Measurements from ENCODE around the gene TM4SF4. TPM values are rescaled to one million over a fixed set of nuclear protein-coding genes. Genes with fewer than 3 reads are reported as not detected.

TM4SF4 gene
- total RNA-seq, result not detected

DNA sequence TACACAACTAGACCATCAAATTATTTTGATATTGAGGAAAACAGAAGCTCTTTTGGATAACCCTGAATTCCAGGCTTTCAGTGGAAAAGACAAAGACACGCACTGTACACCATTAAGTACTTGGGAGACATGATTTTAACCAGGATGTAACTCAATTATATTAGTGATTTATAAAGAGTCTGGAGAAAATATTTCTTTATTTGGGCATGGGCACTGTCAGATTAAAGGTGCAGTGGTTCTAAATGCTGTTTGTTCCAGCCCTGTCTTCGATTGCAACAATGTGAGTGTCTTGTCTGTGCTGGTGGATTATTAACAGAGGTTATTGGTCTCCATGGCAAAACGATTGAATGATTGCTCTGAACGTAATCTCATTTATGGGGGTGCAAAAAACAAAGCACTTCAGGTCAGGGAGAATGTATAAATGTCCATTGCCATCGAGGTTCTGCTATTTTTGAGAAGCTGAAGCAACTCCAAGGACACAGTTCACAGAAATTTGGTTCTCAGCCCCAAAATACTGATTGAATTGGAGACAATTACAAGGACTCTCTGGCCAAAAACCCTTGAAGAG, at the start of gene TM4SF4:
TM4SF4 (plus strand) TSS at position 448 of the 568 bp plus-strand sequence. CDS start 181 bp downstream, outside the sequence.
- Mint-ChIP-seq H3K27me3 (no peaks in the 10 kb centered on the region), H3K9me3 (ENCODE audit: low read depth) (no peaks in the 10 kb centered on the region), H3K36me3 (ENCODE audit: low read depth) (no peaks in the 10 kb centered on the region), H3K27ac (no peak within 1 kb of the TSS), H3K4me1 (no peaks in the 10 kb centered on the region), H3K4me3 (no peak within 1 kb of the TSS)
- ATAC-seq, result no peak
- CTCF ChIA-PET, result interaction anchor here (0.5 to 1.2 kb wide), 3 partner anchors 31 to 352 kb away, joined by 3 read pairs; no protein-coding TSS in a partner anchor
- intact Hi-C loops (cut with DNase I, micrococcal nuclease), result no loop called here
- DNase-seq, result no peak
- POLR2A ChIA-PET, result no interaction called here

DNA sequence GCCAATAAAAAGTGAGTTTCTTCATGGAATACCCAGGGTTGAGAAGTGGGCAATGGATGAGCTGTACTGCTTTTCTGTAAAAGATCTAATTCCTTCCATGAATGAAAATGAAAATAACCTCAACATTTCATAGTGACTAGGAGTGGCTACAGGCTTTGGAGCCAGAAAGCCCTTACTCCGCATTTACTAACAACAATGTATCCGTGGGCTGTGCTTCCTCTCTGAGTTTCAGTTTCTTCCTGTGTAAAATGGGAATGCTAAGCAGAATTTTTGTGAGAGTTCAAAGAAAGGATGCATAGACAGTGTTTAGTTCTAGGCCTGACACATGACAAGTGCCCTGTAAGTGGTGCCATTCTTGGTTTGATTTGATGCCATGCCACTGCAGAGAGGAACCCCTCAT, 49.6 kb upstream of the TM4SF4 start:
- ChIA-PET POLR2A (no interaction called here), CTCF (interaction anchor here (1.1 kb wide), 1 partner anchor 8 kb away, joined by 4 read pairs; no protein-coding TSS in a partner anchor)
- Mint-ChIP-seq H3K9me3 (ENCODE audit: low read depth) (no peaks in the 10 kb centered on the region), H3K4me1 (no peaks in the 10 kb centered on the region), H3K27me3 (peaks cover 6% of the 10 kb centered on the region), H3K27ac (no peak overlapping the region), H3K4me3 (no peak overlapping the region), H3K36me3 (ENCODE audit: low read depth) (no peaks in the 10 kb centered on the region)
- intact Hi-C loops (cut with DNase I, micrococcal nuclease), result no loop called here
- ATAC-seq (no peak), DNase-seq (no peak)

GRCh38 chr3:149426325-149426724, 48.2 kb upstream of the TM4SF4 start:
- intact Hi-C loops (cut with DNase I, micrococcal nuclease), result no loop called here
- POLR2A ChIA-PET, result no interaction called here
- Mint-ChIP-seq H3K27me3 (peaks cover 6% of the 10 kb centered on the region), H3K27ac (no peak overlapping the region), H3K4me3 (no peak overlapping the region), H3K9me3 (ENCODE audit: low read depth) (no peaks in the 10 kb centered on the region), H3K4me1 (no peaks in the 10 kb centered on the region), H3K36me3 (ENCODE audit: low read depth) (no peaks in the 10 kb centered on the region)
- CTCF ChIA-PET, result no interaction called here
- DNase-seq (no peak), ATAC-seq (no peak)

GRCh38 chr3:149428087-149428486, 46.4 kb upstream of the TM4SF4 start:
- no peaks in the 10 kb centered on the region for H3K4me1 Mint-ChIP-seq
- POLR2A ChIA-PET, result no interaction called here
- CTCF ChIA-PET, result no interaction called here
- H3K36me3 Mint-ChIP-seq (ENCODE audit: low read depth), result no peaks in the 10 kb centered on the region
- H3K27ac Mint-ChIP-seq, result no peak overlapping the region
- ATAC-seq, result no peak
- intact Hi-C loops (cut with DNase I, micrococcal nuclease), result no loop called here
- H3K4me3 Mint-ChIP-seq, result no peak overlapping the region
- H3K27me3 Mint-ChIP-seq, result peaks cover 2% of the 10 kb centered on the region
- H3K9me3 Mint-ChIP-seq (ENCODE audit: low read depth), result no peaks in the 10 kb centered on the region
- no peak for DNase-seq

DNA sequence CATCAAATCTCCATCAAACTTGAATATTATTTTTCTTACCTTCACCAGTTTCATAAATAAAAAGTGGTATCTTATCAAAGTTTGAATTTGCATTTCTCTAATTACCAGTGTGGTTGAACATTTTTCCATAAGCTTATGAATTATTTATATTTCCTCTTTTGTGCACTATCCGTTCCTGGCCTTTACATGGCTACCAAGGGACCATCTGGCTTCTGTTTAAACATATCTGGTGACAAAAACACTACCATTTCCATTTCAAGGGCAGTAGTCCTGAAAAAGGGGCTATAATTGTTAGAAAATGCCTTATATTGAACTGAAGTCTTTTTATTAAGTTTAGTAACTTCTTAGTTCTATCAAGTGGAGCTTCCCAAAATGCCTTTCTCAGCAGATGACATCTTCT, 44.3 kb upstream of the TM4SF4 start:
- peaks cover 5% of the 10 kb centered on the region for H3K27me3 Mint-ChIP-seq
- ChIA-PET CTCF (no interaction called here), POLR2A (no interaction called here)
- H3K27ac Mint-ChIP-seq, result no peak overlapping the region
- H3K4me1 Mint-ChIP-seq, result no peaks in the 10 kb centered on the region
- no peak for DNase-seq
- H3K36me3 Mint-ChIP-seq (ENCODE audit: low read depth), result no peaks in the 10 kb centered on the region
- intact Hi-C loops (cut with DNase I, micrococcal nuclease), result no loop called here
- H3K4me3 Mint-ChIP-seq, result no peak overlapping the region
- no peaks in the 10 kb centered on the region for H3K9me3 Mint-ChIP-seq (ENCODE audit: low read depth)
- no peak for ATAC-seq

DNA sequence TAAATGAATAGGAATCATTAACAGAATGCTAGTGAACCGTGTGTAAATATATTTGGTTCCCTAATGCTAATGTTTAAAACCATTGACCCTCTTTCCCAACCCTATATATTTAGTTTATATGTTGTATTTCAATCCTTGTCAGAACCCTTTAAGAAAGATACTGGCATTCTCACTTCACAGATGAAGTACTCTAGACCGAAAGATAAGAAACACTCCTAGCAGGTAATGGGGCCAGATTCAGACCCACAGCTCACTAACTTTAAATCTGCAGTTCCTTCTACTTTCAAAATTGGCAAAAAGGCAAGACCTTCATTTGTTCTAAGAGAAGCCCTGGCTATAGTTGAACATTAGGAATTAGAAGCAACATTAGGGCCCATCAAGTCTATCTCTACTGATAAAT, 42.3 kb upstream of the TM4SF4 start:
- intact Hi-C loops (cut with DNase I, micrococcal nuclease), result no loop called here
- Mint-ChIP-seq H3K27ac (no peak overlapping the region), H3K36me3 (ENCODE audit: low read depth) (no peaks in the 10 kb centered on the region), H3K9me3 (ENCODE audit: low read depth) (no peaks in the 10 kb centered on the region), H3K4me1 (no peaks in the 10 kb centered on the region), H3K4me3 (no peak overlapping the region), H3K27me3 (peaks cover 5% of the 10 kb centered on the region)
- ChIA-PET CTCF (no interaction called here), POLR2A (no interaction called here)
- DNase-seq (no peak), ATAC-seq (no peak)

DNA sequence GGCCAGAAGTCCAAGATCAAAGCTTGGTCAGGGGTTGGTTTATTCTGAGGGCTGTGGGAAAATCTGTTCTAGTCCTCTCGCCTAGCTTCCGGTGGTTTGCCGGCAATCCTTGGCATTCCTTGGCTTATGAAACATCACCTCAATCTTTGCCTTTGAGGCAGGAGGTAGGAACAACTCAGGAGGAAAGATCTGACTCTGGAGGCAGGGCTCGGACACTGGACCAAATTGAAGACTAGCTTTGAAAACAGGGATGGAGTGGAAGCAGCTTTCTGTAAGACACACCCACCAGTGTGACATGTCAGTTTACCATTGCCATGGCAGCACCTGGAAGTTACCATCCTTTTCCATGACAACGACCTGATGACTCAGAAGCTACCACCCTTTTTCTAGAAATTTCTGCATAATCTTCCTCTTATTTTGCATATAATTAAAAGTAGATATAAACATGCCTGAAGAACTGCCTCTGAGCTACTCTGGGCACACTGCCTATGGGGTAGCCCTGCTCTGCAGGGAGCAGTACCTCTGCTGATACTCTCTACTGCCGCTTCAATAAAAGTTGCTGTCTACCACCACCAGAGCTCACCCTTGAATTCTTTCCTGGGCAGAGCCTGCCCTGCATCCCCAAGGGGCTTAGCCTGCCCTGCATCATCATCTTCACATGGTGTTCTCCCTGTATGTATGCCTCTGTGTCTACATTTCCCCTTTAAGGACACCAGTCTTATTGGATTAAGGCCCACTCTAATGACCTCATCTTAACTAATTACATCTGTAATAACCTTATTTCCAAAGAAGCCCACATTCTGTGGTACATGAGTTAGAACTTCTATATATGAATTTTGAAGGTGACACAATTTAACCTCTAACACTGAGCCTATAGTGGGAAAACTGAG, 38.3 kb upstream of the TM4SF4 start:
- Mint-ChIP-seq H3K4me1 (no peaks in the 10 kb centered on the region), H3K9me3 (ENCODE audit: low read depth) (no peaks in the 10 kb centered on the region), H3K27me3 (peaks cover 5% of the 10 kb centered on the region), H3K27ac (no peak overlapping the region), H3K4me3 (no peak overlapping the region), H3K36me3 (ENCODE audit: low read depth) (no peaks in the 10 kb centered on the region)
- intact Hi-C loops (cut with DNase I, micrococcal nuclease), result no loop called here
- DNase-seq (no peak), ATAC-seq (no peak)
- POLR2A ChIA-PET, result no interaction called here
- CTCF ChIA-PET, result interaction anchor here (0.8 to 1.4 kb wide), 2 partner anchors 19 to 133 kb away, joined by 3 to 4 read pairs; no protein-coding TSS in a partner anchor

- Mint-ChIP-seq H3K27ac (no peak overlapping the region), H3K9me3 (ENCODE audit: low read depth) (no peaks in the 10 kb centered on the region), H3K27me3 (peaks cover 5% of the 10 kb centered on the region), H3K4me3 (no peak overlapping the region), H3K4me1 (no peaks in the 10 kb centered on the region), H3K36me3 (ENCODE audit: low read depth) (no peaks in the 10 kb centered on the region)
- ChIA-PET POLR2A (no interaction called here), CTCF (interaction anchor here (1.4 kb wide), 1 partner anchor 132 kb away, joined by 4 read pairs; no protein-coding TSS in a partner anchor)
- intact Hi-C loops (cut with DNase I, micrococcal nuclease), result no loop called here
- ATAC-seq (no peak), DNase-seq (no peak)
Observed at GRCh38 chr3:149437286-149437685, 37.2 kb upstream of the TM4SF4 start.

- Mint-ChIP-seq H3K4me3 (no peak overlapping the region), H3K36me3 (ENCODE audit: low read depth) (no peaks in the 10 kb centered on the region), H3K27me3 (peaks cover 5% of the 10 kb centered on the region), H3K27ac (no peak overlapping the region), H3K9me3 (ENCODE audit: low read depth) (no peaks in the 10 kb centered on the region), H3K4me1 (no peaks in the 10 kb centered on the region)
- ChIA-PET POLR2A (no interaction called here), CTCF (no interaction called here)
- intact Hi-C loops (cut with DNase I, micrococcal nuclease), result no loop called here
- DNase-seq (no peak), ATAC-seq (no peak)
Observed at GRCh38 chr3:149437710-149438109, 36.8 kb upstream of the TM4SF4 start.

DNA sequence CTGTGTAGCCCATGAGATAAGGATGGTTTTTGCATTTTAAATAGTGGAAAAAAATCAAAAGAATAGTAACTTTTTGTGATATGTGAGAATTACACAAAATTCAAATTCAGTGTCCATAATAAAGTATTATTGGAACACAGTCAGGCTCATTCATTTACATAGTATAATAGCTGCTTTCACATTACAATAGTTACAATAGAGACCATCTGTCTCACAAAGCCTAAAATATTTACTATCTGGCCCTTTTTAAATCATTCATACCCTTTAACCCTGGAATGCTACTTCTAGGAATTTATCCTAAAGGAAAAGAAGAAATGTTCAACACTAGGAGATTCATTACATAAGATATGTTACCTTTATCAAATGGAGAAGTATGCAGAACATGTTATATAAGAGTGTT, 35.5 kb upstream of the TM4SF4 start:
- H3K9me3 Mint-ChIP-seq (ENCODE audit: low read depth), result no peaks in the 10 kb centered on the region
- H3K4me3 Mint-ChIP-seq, result no peak overlapping the region
- H3K27ac Mint-ChIP-seq, result no peak overlapping the region
- ChIA-PET POLR2A (no interaction called here), CTCF (no interaction called here)
- peaks cover 2% of the 10 kb centered on the region for H3K27me3 Mint-ChIP-seq
- ATAC-seq (no peak), DNase-seq (no peak)
- no peaks in the 10 kb centered on the region for H3K36me3 Mint-ChIP-seq (ENCODE audit: low read depth)
- intact Hi-C loops (cut with DNase I, micrococcal nuclease), result no loop called here
- H3K4me1 Mint-ChIP-seq, result no peaks in the 10 kb centered on the region

GRCh38 chr3:149441642-149442041, 32.9 kb upstream of the TM4SF4 start:
- DNase-seq (no peak), ATAC-seq (no peak)
- POLR2A ChIA-PET, result no interaction called here
- Mint-ChIP-seq H3K4me1 (no peaks in the 10 kb centered on the region), H3K27ac (no peak overlapping the region), H3K36me3 (ENCODE audit: low read depth) (no peaks in the 10 kb centered on the region), H3K4me3 (no peak overlapping the region), H3K27me3 (peaks cover 2% of the 10 kb centered on the region), H3K9me3 (ENCODE audit: low read depth) (no peaks in the 10 kb centered on the region)
- CTCF ChIA-PET, result no interaction called here
- intact Hi-C loops (cut with DNase I, micrococcal nuclease), result no loop called here

DNA sequence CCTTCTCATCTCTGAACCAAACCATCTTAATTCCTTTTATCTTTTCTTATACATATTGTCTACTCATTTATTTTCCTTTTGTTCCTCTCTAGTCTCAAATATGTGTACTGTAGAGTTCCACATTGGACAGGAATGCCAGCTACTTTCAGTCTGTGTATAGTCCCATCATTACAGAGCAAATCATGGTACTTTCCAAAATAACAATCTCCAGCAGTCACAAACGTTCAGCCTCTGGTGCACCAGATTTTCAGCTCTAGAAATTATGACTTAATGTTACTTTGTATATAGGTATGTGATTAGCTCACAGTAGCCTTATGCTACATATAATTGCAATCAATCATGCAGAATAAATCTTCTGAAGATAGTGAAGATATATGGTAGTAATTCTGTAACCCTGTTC, 32.5 kb upstream of the TM4SF4 start:
- no peak overlapping the region for H3K27ac Mint-ChIP-seq
- H3K9me3 Mint-ChIP-seq (ENCODE audit: low read depth), result no peaks in the 10 kb centered on the region
- H3K27me3 Mint-ChIP-seq, result peaks cover 2% of the 10 kb centered on the region
- ATAC-seq (no peak), DNase-seq (no peak)
- ChIA-PET CTCF (no interaction called here), POLR2A (no interaction called here)
- H3K36me3 Mint-ChIP-seq (ENCODE audit: low read depth), result no peaks in the 10 kb centered on the region
- H3K4me1 Mint-ChIP-seq, result no peaks in the 10 kb centered on the region
- intact Hi-C loops (cut with DNase I, micrococcal nuclease), result no loop called here
- no peak overlapping the region for H3K4me3 Mint-ChIP-seq
